Neural cell (in vitro differentiated cells): ENCODE data around the gene BCL2. TPM values are rescaled to one million over a fixed set of nuclear protein-coding genes. Genes with fewer than 3 reads are reported as not detected.

Experiments used
- H2AFZ ChIP-seq: fragments of 200-600, 300-800 bp; sonication (generic), shearing (Covaris generic); 2 replicates; pipeline ENCODE4 v1.6.0; 2014; ENCODE audit warnings: low read depth, mild to moderate bottlenecking, antibody characterized with exemption, low read length, moderate library complexity
- H3F3A ChIP-seq: fragments of 200-600 bp; shearing (Covaris generic); 2 replicates; pipeline ENCODE4 v1.6.1; 2016; ENCODE audit warnings: mild to moderate bottlenecking, moderate library complexity, mixed read lengths, antibody characterized with exemption, low read length; ENCODE audit not compliant: insufficient read depth, poor library complexity, severe bottlenecking
- H3K27ac ChIP-seq: fragments of 200-600, 300-800 bp; sonication (generic), shearing (Covaris generic); 2 replicates; pipeline ENCODE4 v1.5.1; 2014; ENCODE audit warnings: mild to moderate bottlenecking, low read length, moderate library complexity
- H3K27me3 ChIP-seq: fragments of 300-800, 200-600 bp; sonication (generic), shearing (Covaris generic); 2 replicates; pipeline ENCODE4 v1.6.0; 2014; ENCODE audit warnings: mild to moderate bottlenecking, low read depth, low read length, moderate library complexity; ENCODE audit not compliant: insufficient read depth
- H3K36me3 ChIP-seq: fragments of 300-800, 200-600 bp; sonication (generic), shearing (Covaris generic); 2 replicates; pipeline ENCODE4 v1.5.1; 2014; ENCODE audit warnings: mild to moderate bottlenecking, antibody characterized with exemption, low read length, moderate library complexity; ENCODE audit not compliant: insufficient read depth
- H3K4me2 ChIP-seq: fragments of 300-800, 200-600 bp; sonication (generic), shearing (Covaris generic); 2 replicates; pipeline ENCODE4 v1.6.0; 2014; ENCODE audit warnings: mild to moderate bottlenecking, low read length
- H3K4me3 ChIP-seq: fragments of 300-800, 200-600 bp; sonication (generic), shearing (Covaris generic); 2 replicates; pipeline ENCODE4 v1.5.1; 2014; ENCODE audit warnings: mild to moderate bottlenecking, low read length, moderate library complexity
- H3K79me2 ChIP-seq: fragments of 200-600 bp; shearing (Covaris generic); replicated peaks from 2 replicates; pipeline ENCODE4 v1.6.0; 2014; ENCODE audit warnings: mild to moderate bottlenecking, low read length, moderate library complexity; ENCODE audit not compliant: insufficient read depth
- H3K9ac ChIP-seq: fragments of 300-800, 200-600 bp; sonication (generic), shearing (Covaris generic); 2 replicates; pipeline ENCODE4 v1.6.1; 2016; ENCODE audit warnings: mild to moderate bottlenecking, low read length, mixed read lengths
- H3K9me2 ChIP-seq: fragments of 200-600 bp; shearing (Covaris generic); 2 replicates; pipeline ENCODE4 v1.6.1; 2016; ENCODE audit warnings: mild to moderate bottlenecking, low read length, mixed read lengths; ENCODE audit not compliant: insufficient read depth
- H3K9me3 ChIP-seq: fragments of 200-600, 300-800 bp; sonication (generic), shearing (Covaris generic); 2 replicates; pipeline ENCODE4 v1.6.1; 2016; ENCODE audit warnings: mild to moderate bottlenecking, mixed run types, low read length, moderate library complexity, mixed read lengths
- H4K20me1 ChIP-seq: fragments of 200-600 bp; shearing (Covaris generic); 2 replicates; pipeline ENCODE4 v1.6.1; 2016; ENCODE audit warnings: mild to moderate bottlenecking, mixed run types; ENCODE audit not compliant: insufficient read depth
- CTCF ChIP-seq: fragments of 450-650 bp; IDR thresholded peaks from 2 replicates; pipeline ENCODE4 v1.5.1; 2014; ENCODE audit warnings: antibody characterized with exemption, mild to moderate bottlenecking, moderate library complexity; ENCODE audit not compliant: poor library complexity, severe bottlenecking
- EP300 ChIP-seq: fragments of 450-650 bp; conservative IDR thresholded peaks from 2 replicates; pipeline ENCODE4 v1.6.1; 2014; ENCODE audit warnings: antibody characterized with exemption, mild to moderate bottlenecking, moderate library complexity; ENCODE audit not compliant: poor library complexity, severe bottlenecking
- EZH2 ChIP-seq: fragments of 200-600, 300-800 bp; shearing (Covaris generic), sonication (generic); IDR thresholded peaks from 2 replicates; pipeline ENCODE4 v1.6.1; 2014; ENCODE audit warnings: antibody characterized with exemption, low read length, borderline replicate concordance, mild to moderate bottlenecking; ENCODE audit not compliant: insufficient read depth, poor library complexity, severe bottlenecking
- MXI1 ChIP-seq: fragments of 450-650 bp; conservative IDR thresholded peaks from 2 replicates; pipeline ENCODE4 v1.6.1; 2014; ENCODE audit warnings: antibody characterized with exemption, mild to moderate bottlenecking; ENCODE audit not compliant: poor library complexity, severe bottlenecking
- POLR2AphosphoS5 ChIP-seq: IDR thresholded peaks from 2 replicates; pipeline ENCODE4 v1.6.1; 2012
- RAD21 ChIP-seq: fragments of 450-650 bp; conservative IDR thresholded peaks from 2 replicates; pipeline ENCODE4 v1.6.1; 2014; ENCODE audit warnings: antibody characterized with exemption, mild to moderate bottlenecking, moderate library complexity
- REST ChIP-seq: IDR thresholded peaks from 2 replicates; pipeline ENCODE4 v1.6.1; 2012; ENCODE audit warnings: borderline replicate concordance
- SMC3 ChIP-seq: fragments of 450-650 bp; conservative IDR thresholded peaks from 2 replicates; pipeline ENCODE4 v1.6.1; 2014; ENCODE audit warnings: antibody characterized with exemption, mild to moderate bottlenecking, moderate library complexity; ENCODE audit not compliant: poor library complexity
- TAF1 ChIP-seq: IDR thresholded peaks from 2 replicates; pipeline ENCODE4 v1.6.1; 2012; ENCODE audit warnings: low read depth
- polyA plus RNA-seq: library from polyadenylated mRNA; depleted of rRNA; stranded (reverse); fragments of >200 nt; gene quantifications from 2 replicates; pipeline ENCODE4 v1.2.3, GENCODE V29; 2014

The BCL2 gene
- polyA plus RNA-seq, 1 donor from 2014 or later, result 3.4 TPM

GRCh38 chr18:63316612-63317555, 2.7 kb downstream of the BCL2 start:
- H3K79me2 ChIP-seq, result no peaks in the 10 kb centered on the region
- no peaks in the 10 kb centered on the region for H3K9me3 ChIP-seq
- no peaks in the 10 kb centered on the region for H3K36me3 ChIP-seq
- no peaks in the 10 kb centered on the region for H3F3A ChIP-seq
- no peak overlapping the region for H3K27ac ChIP-seq
- TF ChIP-seq POLR2AphosphoS5, result no peak
- TF ChIP-seq REST, result no peak
- no peak for TF ChIP-seq EZH2
- no peak for TF ChIP-seq RAD21
- TF ChIP-seq EP300, result no peak
- no peak for TF ChIP-seq TAF1
- TF ChIP-seq CTCF, result no peak
- TF ChIP-seq MXI1, result no peak
- TF ChIP-seq SMC3, result no peak
- H3K9me2 ChIP-seq, result no peaks in the 10 kb centered on the region
- no peak overlapping the region for H3K9ac ChIP-seq
- peak overlapping the region; percentile 89 for H3K4me3 ChIP-seq
- H4K20me1 ChIP-seq, result no peaks in the 10 kb centered on the region
- H2AFZ ChIP-seq, result no peak overlapping the region
- peaks cover 24% of the 10 kb centered on the region for H3K27me3 ChIP-seq
- H3K4me2 ChIP-seq, result no peak overlapping the region

- peaks cover 24% of the 10 kb centered on the region for H3K27me3 ChIP-seq
- no peaks in the 10 kb centered on the region for H3K79me2 ChIP-seq
- H2AFZ ChIP-seq, result no peak overlapping the region
- H3K4me2 ChIP-seq, result no peak overlapping the region
- H3K9me3 ChIP-seq, result no peaks in the 10 kb centered on the region
- H4K20me1 ChIP-seq, result no peaks in the 10 kb centered on the region
- no peaks in the 10 kb centered on the region for H3F3A ChIP-seq
- H3K36me3 ChIP-seq, result no peaks in the 10 kb centered on the region
- no peak overlapping the region for H3K9ac ChIP-seq
- H3K9me2 ChIP-seq, result no peaks in the 10 kb centered on the region
- no peak overlapping the region for H3K4me3 ChIP-seq
- H3K27ac ChIP-seq, result no peak overlapping the region
- no peak for TF ChIP-seq EP300
- TF ChIP-seq MXI1, result no peak
- no peak for TF ChIP-seq RAD21
- no peak for TF ChIP-seq SMC3
- TF ChIP-seq EZH2, result no peak
- no peak for TF ChIP-seq CTCF
- TF ChIP-seq POLR2AphosphoS5, result no peak
- no peak for TF ChIP-seq REST
- no peak for TF ChIP-seq TAF1
Measured at GRCh38 chr18:63315876-63316275, 3.7 kb downstream of the BCL2 start.
